ENCODE measurements around the gene CFD. TPM values are rescaled to one million over a fixed set of nuclear protein-coding genes. Genes with fewer than 3 reads are reported as not detected.

Gene CFD
- total RNA-seq, 1 donor from 2014 or later: not detected

- peaks cover 5% of the 10 kb centered on the region for H3K27me3 Mint-ChIP-seq (ENCODE audit: insufficient read depth, low read depth)
- H3K4me1 ChIP-seq: no peaks in the 10 kb centered on the region
- no peak for DNase-seq (ENCODE audit: low spot score)
- no peak overlapping the region for H3K4me2 ChIP-seq
- H3K4me3 Mint-ChIP-seq: no peak overlapping the region
- no peak overlapping the region for H3K27ac ChIP-seq
- H3K4me1 Mint-ChIP-seq: peaks cover 2% of the 10 kb centered on the region
- no peak overlapping the region for H3K4me3 ChIP-seq
- no peaks in the 10 kb centered on the region for H3K79me2 ChIP-seq (ENCODE audit: low read depth)
- peaks cover 9% of the 10 kb centered on the region for H3K36me3 Mint-ChIP-seq
- H3K9me3 Mint-ChIP-seq: no peaks in the 10 kb centered on the region
- no peaks in the 10 kb centered on the region for H3K36me3 ChIP-seq
- H3K27ac Mint-ChIP-seq: no peak overlapping the region
- no peak overlapping the region for H2AFZ ChIP-seq (replicated peaks)
- peaks cover 4% of the 10 kb centered on the region for H4K20me1 ChIP-seq (ENCODE audit: low read depth)
- no peak overlapping the region for H3K9ac ChIP-seq
- no peaks in the 10 kb centered on the region for H3K27me3 ChIP-seq
- H3F3A ChIP-seq (ENCODE audit: low read depth): peaks cover 22% of the 10 kb centered on the region
- TF ChIP-seq CTCF (IDR thresholded peaks at IDR 0.05): no peak
- TF ChIP-seq EZH2phosphoT487 (IDR thresholded peaks at IDR 0.05): no peak
- TF ChIP-seq EZH2 (IDR thresholded peaks at IDR 0.05): no peak
- no peaks in the 10 kb centered on the region for H3K9me3 ChIP-seq (ENCODE audit: low read depth)
Measured at GRCh38 chr19:873561-874041, 14.1 kb downstream of the CFD start.

- Histone ChIP-seq H3K9ac (no peak overlapping the region), H3K4me2 (no peak overlapping the region), H3K4me1 (no peaks in the 10 kb centered on the region), H3K27ac (no peak overlapping the region), H3K9me3 (ENCODE audit: low read depth) (no peaks in the 10 kb centered on the region), H3K27me3 (no peaks in the 10 kb centered on the region), H3K4me3 (no peak overlapping the region), H4K20me1 (ENCODE audit: low read depth) (peaks cover 10% of the 10 kb centered on the region), H3K79me2 (ENCODE audit: low read depth) (no peaks in the 10 kb centered on the region), H3F3A (ENCODE audit: low read depth) (peaks cover 22% of the 10 kb centered on the region), H3K36me3 (no peaks in the 10 kb centered on the region), H2AFZ (replicated peaks) (no peak overlapping the region)
- no peak for DNase-seq (ENCODE audit: low spot score)
- no peak overlapping the region for H3K27ac Mint-ChIP-seq
- H3K27me3 Mint-ChIP-seq (ENCODE audit: insufficient read depth, low read depth): peaks cover 10% of the 10 kb centered on the region
- H3K36me3 Mint-ChIP-seq: peaks cover 12% of the 10 kb centered on the region
- peaks cover 4% of the 10 kb centered on the region for H3K4me1 Mint-ChIP-seq
- TF ChIP-seq CTCF (IDR thresholded peaks at IDR 0.05): no peak
- TF ChIP-seq EZH2phosphoT487 (IDR thresholded peaks at IDR 0.05): no peak
- TF ChIP-seq EZH2 (IDR thresholded peaks at IDR 0.05): no peak
- no peaks in the 10 kb centered on the region for H3K9me3 Mint-ChIP-seq
- H3K4me3 Mint-ChIP-seq: no peak overlapping the region
Measured at GRCh38 chr19:875265-875879, 15.9 kb downstream of the CFD start.

- Mint-ChIP-seq H3K27ac (no peak overlapping the region), H3K9me3 (no peaks in the 10 kb centered on the region), H3K36me3 (peaks cover 15% of the 10 kb centered on the region), H3K27me3 (ENCODE audit: insufficient read depth, low read depth) (peaks cover 10% of the 10 kb centered on the region), H3K4me1 (peaks cover 4% of the 10 kb centered on the region), H3K4me3 (no peak overlapping the region)
- no peak overlapping the region for H2AFZ ChIP-seq (replicated peaks)
- TF ChIP-seq CTCF (IDR thresholded peaks at IDR 0.05) (no peak), EZH2phosphoT487 (IDR thresholded peaks at IDR 0.05) (no peak), EZH2 (IDR thresholded peaks at IDR 0.05) (no peak)
- no peak overlapping the region for H3K9ac ChIP-seq
- no peaks in the 10 kb centered on the region for H3K79me2 ChIP-seq (ENCODE audit: low read depth)
- H3K27ac ChIP-seq: no peak overlapping the region
- H3K4me2 ChIP-seq: no peak overlapping the region
- H3K36me3 ChIP-seq: no peaks in the 10 kb centered on the region
- no peaks in the 10 kb centered on the region for H3K9me3 ChIP-seq (ENCODE audit: low read depth)
- H3K4me1 ChIP-seq: no peaks in the 10 kb centered on the region
- H3F3A ChIP-seq (ENCODE audit: low read depth): peaks cover 21% of the 10 kb centered on the region
- H4K20me1 ChIP-seq (ENCODE audit: low read depth): peaks cover 14% of the 10 kb centered on the region
- no peaks in the 10 kb centered on the region for H3K27me3 ChIP-seq
- DNase-seq (ENCODE audit: low spot score): no peak
- no peak overlapping the region for H3K4me3 ChIP-seq
Measured at GRCh38 chr19:876089-876488, 16.6 kb downstream of the CFD start.
